PFSK-1 (cell line): ENCODE data around the gene IFT74.

Experiments used
- FOXP2 ChIP-seq: optimal IDR thresholded peaks from 2 replicates; pipeline ENCODE3; 2011; ENCODE audit warnings: borderline replicate concordance, control low read depth, inconsistent platforms; ENCODE audit not compliant: insufficient read depth; ENCODE audit errors: extremely low read length, extremely low read depth
- POLR2AphosphoS5 ChIP-seq: IDR thresholded peaks from 2 replicates; pipeline ENCODE4 v1.6.1; 2012; ENCODE audit warnings: low read depth, mild to moderate bottlenecking, control low read depth, low read length, moderate library complexity
- REST ChIP-seq, 2 experiments: IDR thresholded peaks; 2 replicates each; pipeline versions ENCODE4 v1.6.1 to v1.8.0; 2011 to 2012; ENCODE audit warnings: low read depth in 2 of 2, low read length in 2 of 2, control low read depth in 1 of 2, inconsistent platforms in 1 of 2, mild to moderate bottlenecking in 1 of 2, moderate library complexity in 1 of 2; ENCODE audit not compliant: insufficient read depth in 1 of 2
- SIN3A ChIP-seq: IDR thresholded peaks from 2 replicates; pipeline ENCODE4 v1.6.1; 2012; ENCODE audit warnings: mild to moderate bottlenecking, low read length, moderate library complexity, borderline replicate concordance; ENCODE audit not compliant: insufficient read depth
- TAF1 ChIP-seq: IDR thresholded peaks from 2 replicates; pipeline ENCODE4 v1.6.1; 2012; ENCODE audit warnings: low read length, control low read depth, borderline replicate concordance; ENCODE audit not compliant: insufficient read depth

The IFT74 gene

DNA sequence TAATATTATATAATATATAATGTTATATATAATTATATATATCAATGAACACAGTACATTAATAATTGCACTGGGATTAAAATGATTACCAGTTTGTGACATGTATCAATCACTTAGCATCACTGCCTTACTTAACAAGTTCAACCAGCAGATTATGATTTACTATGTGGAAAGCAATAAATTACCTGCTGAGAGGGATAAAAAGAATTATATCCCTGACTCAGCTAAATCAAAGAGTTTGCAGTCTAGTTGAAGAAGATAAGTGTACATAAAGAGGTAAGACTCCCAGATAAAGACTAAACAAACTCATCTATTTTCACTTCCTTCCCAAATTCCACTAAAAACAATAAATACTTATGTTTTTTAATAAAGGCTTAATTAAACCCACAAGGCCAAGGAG, 20.4 kb upstream of the IFT74 start:
- TF ChIP-seq REST (IDR thresholded peaks at IDR 0.05; ENCODE audit: insufficient read depth in 1 of 2, low read depth in 2 of 2, low read length in 2 of 2) (no peak), SIN3A (no peak), FOXP2 (no peak), TAF1 (no peak), POLR2AphosphoS5 (no peak)

DNA sequence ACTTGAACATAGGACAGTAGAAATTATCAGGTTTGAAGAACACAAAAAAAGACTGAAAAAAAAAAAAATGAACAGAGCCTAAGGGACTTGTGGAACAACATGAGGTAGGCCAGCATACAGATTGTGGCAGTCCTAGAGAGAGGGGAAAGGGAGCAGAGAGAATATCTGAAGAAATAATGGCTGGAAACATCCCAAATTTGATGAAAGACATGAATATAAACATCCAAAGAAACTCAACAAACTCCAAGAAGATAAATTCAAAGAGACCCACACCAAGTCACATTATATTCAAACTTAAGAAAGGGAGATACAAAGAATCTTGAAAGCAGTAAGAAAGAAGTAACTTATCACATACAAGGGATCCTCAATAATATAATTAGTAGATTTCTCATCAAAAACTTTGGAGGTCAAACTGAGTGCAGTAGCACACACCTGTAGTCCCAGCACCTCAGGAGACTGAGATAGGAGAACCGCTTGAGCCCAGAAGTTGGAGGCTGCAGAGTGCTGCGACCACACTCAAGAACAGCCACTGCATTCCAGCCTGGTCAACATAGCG, 18.3 kb upstream of the IFT74 start:
- TF ChIP-seq REST (IDR thresholded peaks at IDR 0.05; ENCODE audit: insufficient read depth in 1 of 2, low read depth in 2 of 2, low read length in 2 of 2) (no peak), POLR2AphosphoS5 (no peak), FOXP2 (no peak), TAF1 (no peak), SIN3A (no peak)

GRCh38 chr9:26939955-26940711, 16.1 kb upstream of the IFT74 start:
- TF ChIP-seq REST (IDR thresholded peaks at IDR 0.05; ENCODE audit: insufficient read depth in 1 of 2, low read depth in 2 of 2, low read length in 2 of 2), result no peak
- TF ChIP-seq FOXP2, result no peak
- no peak for TF ChIP-seq POLR2AphosphoS5

GRCh38 chr9:26940779-26941178, 15.4 kb upstream of the IFT74 start:
- TF ChIP-seq SIN3A, result no peak
- TF ChIP-seq POLR2AphosphoS5, result no peak
- TF ChIP-seq TAF1, result no peak
- no peak for TF ChIP-seq REST (IDR thresholded peaks at IDR 0.05; ENCODE audit: insufficient read depth in 1 of 2, low read depth in 2 of 2, low read length in 2 of 2)
- TF ChIP-seq FOXP2, result no peak

DNA sequence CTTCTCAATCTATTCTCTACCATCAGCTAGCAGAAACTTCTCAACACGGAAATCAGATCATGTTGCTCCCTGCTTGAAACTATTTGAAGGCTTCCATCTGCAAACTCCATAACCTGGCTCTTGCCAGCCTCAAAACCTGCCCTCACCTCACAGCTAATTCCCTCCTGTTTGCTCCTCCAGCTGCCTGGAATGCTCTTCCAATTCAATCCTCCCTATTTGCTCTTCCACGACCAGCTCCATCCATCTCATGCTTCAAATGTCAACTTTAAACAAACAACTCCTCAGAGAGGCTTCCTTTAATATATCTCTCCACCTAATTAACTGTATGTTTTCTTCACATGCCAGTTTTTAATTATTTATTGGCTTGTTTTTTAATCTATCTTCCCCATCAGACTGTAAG, 10.6 kb upstream of the IFT74 start:
- no peak for TF ChIP-seq POLR2AphosphoS5
